ENCODE results near the gene BHLHE23.

DNA sequence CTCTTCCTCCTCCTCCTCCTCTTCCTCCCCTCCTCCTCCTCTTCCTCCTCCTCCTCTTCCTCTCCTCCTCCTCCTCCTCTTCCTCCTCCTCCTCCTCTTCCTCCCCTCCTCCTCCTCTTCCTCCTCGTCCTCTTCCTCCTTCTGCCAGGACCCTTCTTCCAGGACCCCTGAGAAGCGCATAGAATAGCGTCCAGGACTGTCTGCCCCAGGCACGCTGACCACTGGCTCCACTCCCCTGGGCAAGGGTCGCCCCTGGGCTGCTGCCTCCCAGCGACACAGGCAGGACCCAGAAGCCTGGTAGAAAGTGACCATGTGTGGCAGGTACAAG is 42.4 kb upstream of the BHLHE23 start:
- TF ChIP-seq POLR2AphosphoS5 (IDR thresholded peaks at IDR 0.05; ENCODE audit: low read depth, low read length) (no peak), POLR2A (IDR thresholded peaks at IDR 0.05; ENCODE audit: borderline replicate concordance, extremely low read depth, insufficient read depth, insufficient read length) (no peak), ZNF274 (IDR thresholded peaks at IDR 0.05; ENCODE audit: low read depth, low read length) (no peak), YY1 (IDR thresholded peaks at IDR 0.05; ENCODE audit: extremely low read depth, insufficient replicate concordance, low read depth, low read length) (no peak), EZH2 (IDR thresholded peaks at IDR 0.05) (no peak), EGR1 (IDR thresholded peaks at IDR 0.05; ENCODE audit: low read depth) (no peak)
- TF ChIP-seq, protein P1, sequence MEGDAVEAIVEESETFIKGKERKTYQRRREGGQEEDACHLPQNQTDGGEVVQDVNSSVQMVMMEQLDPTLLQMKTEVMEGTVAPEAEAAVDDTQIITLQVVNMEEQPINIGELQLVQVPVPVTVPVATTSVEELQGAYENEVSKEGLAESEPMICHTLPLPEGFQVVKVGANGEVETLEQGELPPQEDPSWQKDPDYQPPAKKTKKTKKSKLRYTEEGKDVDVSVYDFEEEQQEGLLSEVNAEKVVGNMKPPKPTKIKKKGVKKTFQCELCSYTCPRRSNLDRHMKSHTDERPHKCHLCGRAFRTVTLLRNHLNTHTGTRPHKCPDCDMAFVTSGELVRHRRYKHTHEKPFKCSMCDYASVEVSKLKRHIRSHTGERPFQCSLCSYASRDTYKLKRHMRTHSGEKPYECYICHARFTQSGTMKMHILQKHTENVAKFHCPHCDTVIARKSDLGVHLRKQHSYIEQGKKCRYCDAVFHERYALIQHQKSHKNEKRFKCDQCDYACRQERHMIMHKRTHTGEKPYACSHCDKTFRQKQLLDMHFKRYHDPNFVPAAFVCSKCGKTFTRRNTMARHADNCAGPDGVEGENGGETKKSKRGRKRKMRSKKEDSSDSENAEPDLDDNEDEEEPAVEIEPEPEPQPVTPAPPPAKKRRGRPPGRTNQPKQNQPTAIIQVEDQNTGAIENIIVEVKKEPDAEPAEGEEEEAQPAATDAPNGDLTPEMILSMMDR (IDR thresholded peaks at IDR 0.05 in 2 of 3, conservative IDR thresholded peaks at IDR 0.05 in 1 of 3; ENCODE audit: borderline replicate concordance in 1 of 3, insufficient read depth in 1 of 3, low read depth in 2 of 3, low read length in 2 of 3): no peak

All from HCT116 (cell line).